GM12891 (cell line): ENCODE results near the gene PTGES3L.
A peak's percentile ranks its signal among the peaks of the same experiment; 100 is the strongest.

Experiments used
- POLR2A ChIP-seq: IDR thresholded peaks from 2 replicates; pipeline ENCODE4 v1.6.1; 2011; ENCODE audit warnings: low read depth, low read length, control low read depth
- POLR2AphosphoS5 ChIP-seq: IDR thresholded peaks from 2 replicates; pipeline ENCODE4 v1.6.1; 2011; ENCODE audit warnings: low read depth, low read length, control low read depth
- SPI1 ChIP-seq: IDR thresholded peaks from 2 replicates; pipeline ENCODE4 v1.6.1; 2011; ENCODE audit warnings: low read depth, low read length, control low read depth

DNA sequence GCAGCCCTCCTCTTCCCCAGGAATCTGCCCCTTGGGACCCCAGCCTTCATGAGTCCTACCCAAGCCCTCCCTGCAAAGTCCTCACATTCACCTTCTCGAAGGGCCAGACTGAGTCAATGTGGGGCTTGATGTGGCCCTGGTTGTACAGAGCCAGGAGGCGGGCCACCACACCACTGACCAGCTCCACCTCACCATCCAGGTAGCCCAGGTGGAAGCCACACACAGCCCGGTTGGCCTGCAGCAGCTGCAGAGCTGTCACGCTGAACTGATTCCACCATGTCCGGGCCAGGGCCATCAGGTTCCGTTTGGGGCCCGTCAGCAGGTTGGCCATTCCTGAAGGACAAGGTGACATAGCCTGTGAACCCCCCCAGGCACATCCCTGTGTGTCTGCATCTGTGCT, 36.3 kb upstream of the PTGES3L start:
- TF ChIP-seq POLR2AphosphoS5 (peak; percentile 38), POLR2A (no peak), SPI1 (no peak)
